Activated CD4-positive, alpha-beta T cell treated with anti-CD3 and anti-CD28 coated beads, Interleukin-2, Interleukin-6, amounts not matched to agents 100 ng/mL and 50 ng/mL, durations not matched to agents 16 hours and 8 hours (primary cell): ENCODE measurements around the gene FAM184A.
"Not testable (repeated sequence)": the region's sequence is repeated elsewhere in the genome, so short reads cannot be mapped to it uniquely, and the experiment has no call there.

Source experiments
- DNase-seq: peaks from one replicate; pipeline ENCODE4 v3.0.0-alpha.2; 2020

Gene FAM184A

DNA sequence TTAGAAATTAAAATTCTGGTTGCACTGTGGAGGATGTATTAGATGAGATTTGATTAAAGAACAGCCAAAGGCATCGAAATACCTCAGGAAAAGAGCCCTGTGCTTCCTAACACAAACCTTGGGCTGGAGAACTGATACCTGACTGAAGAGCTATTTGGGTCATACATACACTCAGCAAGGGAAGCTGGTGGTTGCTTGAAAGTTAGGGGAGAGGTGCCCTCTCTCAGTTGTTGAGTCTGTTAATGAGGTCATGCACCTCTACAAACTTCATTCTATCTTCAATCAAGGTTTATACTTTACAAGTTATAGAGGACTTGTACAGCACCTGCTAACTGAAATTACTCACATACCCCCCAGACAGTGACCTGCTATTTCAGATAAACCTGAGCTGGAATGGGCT is 25.5 kb downstream of the FAM184A start:
- peak; percentile 40 for DNase-seq

DNA sequence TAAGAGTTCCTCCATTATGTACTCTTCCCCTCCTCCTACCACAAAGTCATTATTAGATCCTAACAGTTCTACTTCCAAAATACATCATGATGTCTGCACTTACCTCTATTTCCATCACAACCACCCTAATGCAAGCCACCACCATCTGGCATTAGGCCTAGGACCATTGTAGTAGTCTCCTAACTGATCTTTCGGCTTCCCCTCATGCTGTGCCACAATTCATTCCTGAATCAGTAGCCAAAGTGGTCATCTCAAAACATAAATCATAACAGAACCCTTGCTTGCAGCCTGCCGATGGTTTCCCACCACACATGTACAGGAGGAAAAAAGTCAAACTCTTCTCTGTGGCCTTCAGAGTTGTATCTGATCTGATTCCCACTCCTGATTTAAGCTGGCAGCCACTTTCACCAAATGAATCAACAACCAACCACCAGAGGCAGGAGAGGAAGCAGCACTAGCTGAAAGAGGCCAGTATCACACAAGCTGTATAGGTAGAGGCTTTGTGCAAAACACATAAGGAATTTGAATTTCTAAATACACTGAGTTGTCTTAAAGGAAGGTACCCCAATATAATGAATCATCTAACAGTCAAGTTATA is 26.1 kb downstream of the FAM184A start:
- DNase-seq, result peak; percentile 90

DNA sequence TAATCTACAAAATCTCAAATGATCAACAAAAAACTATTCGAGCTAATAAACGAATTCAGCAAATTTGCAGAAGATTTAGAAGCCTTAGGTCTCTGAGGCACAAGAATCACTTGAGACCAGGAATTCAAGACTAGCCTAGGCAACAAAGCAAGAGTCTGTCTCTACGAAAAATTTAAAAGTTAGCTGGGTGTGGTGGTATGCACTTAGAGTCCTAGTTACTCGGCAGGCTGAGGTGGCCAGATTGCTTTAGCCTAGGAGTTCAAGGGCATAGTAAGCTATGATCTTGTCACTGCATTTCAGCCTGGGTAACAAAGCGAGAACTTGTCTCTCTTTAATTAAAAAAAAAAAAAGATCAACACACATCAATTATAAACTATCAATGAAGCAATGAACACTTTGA is 34.2 kb downstream of the FAM184A start:
- DNase-seq, result no peak

DNA sequence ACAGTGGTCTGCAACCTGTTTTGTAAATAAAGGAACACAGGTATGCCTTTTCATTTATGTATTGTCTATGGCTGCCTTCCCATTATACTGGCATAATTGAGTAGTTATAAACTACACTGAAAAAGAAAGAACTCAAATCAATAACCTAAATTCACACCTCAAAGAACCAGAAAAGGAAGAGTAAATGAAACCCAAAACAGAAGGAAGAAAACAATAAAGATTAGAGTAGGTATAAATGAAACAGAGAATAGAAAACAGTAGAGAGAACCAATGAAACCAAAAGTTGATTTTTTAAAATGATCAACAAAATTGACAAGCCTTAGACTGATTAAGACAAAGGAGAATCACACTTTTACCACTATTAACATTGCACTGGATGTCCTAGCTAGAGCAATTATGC is 34.7 kb downstream of the FAM184A start:
- DNase-seq, result no peak

DNA sequence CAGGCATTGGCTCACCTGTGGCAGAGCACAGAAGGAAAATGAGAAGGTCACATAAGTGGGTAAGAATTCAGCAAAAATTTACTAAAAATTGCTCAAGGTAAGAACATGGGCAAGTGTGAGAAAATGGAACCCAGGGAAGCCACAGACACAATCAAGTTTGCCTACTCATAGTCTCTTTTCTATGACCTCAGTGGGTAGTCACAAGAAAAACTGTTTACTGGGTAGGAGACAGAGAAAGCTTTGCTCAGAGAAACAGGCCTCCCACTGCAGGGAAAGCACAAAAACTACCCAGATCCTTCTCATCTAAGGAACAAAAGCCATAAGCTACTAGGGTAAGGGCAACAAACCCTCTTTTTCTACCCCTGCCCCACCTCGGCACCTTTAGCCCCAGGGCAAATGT is 35.2 kb downstream of the FAM184A start:
- no peak for DNase-seq

DNA sequence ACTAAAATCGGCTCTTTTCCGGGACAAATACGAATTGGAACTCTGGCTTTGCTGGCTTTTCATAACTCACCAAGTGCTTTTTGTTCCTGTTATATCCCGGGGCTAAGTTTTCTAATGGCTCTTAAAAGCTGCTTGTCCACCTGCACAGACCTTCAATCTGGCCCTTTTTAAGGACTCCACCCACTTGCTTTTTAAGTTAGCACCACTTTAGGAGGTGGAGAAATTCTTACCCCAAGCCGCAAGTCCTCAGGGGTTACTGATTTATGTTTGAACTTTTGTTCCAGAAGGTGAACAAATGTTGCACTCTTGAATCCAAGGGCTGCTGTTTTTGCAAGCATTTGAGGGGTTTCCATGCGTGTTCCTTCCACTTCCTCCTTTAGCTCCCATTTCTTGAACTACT is 37.8 kb downstream of the FAM184A start:
- DNase-seq, result no peak

DNA sequence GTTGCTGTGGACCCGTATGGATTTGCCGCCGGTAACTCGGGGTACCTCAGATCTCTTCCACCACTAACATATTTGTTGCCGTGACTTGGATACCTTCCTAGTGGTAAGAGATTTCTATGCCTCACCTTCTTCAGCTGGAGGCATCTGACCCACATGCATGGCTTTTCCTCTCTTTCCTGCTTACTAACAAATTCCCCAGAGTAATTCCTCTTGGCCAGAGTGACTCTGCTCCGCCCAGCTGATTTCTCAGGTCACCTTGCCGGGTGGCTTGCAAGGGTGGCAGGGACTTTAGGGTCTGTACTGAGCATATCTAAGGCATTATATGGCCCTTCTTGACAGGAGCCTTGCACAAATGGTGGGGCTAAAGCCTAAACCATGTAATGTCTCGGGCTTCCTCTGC is 38.2 kb downstream of the FAM184A start:
- no peak for DNase-seq

DNA sequence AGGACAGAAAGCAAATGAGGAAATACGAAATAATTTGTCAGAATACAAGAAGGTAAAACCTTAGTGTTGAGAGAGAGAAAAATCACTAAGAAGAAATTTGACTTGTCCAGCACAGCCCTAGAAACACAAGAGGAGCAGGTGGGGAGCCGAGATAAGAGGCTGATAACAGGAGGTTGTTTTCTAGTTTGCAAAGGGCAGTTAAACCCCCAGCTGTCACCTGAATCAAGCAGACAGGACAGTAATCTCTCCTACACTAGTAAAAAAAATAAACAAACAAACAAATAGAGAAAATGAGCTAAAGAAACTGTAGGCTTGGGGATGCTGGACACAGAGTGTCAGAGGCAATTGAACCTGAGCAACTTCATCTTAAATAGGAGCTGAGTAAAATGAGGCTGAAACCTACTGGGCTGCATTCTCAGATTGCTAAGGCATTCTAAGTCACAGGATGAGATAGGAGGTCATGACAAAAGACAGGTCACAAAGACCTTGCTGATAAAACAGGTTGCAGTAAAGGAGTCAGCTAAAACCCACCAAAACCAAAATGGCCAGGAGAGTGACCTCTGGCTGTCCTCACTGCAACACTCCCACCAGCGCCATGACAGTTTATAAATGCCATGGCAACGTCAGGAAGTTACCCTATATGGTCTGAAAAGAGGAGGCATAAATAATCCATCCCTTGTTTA is 40.4 kb downstream of the FAM184A start:
- DNase-seq, result no peak

DNA sequence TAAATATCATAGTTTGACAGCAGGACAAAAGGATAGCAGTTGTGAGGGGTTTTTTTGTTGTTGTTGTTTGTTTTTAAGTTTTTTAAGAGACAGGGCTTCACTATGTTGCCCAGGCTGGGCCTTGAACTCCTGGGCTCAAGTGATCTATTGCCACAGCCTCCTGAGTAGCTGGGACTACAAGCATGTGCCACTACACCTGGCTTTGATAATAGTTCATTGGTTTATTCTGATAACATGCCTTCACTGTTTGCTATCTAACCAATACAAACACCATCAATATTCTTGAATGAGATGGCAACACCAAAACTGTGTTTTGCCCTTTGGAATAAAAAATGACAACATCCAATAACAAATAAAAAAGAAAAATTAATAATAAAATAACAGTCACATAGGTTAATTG is 41.2 kb downstream of the FAM184A start:
- no peak for DNase-seq

DNA sequence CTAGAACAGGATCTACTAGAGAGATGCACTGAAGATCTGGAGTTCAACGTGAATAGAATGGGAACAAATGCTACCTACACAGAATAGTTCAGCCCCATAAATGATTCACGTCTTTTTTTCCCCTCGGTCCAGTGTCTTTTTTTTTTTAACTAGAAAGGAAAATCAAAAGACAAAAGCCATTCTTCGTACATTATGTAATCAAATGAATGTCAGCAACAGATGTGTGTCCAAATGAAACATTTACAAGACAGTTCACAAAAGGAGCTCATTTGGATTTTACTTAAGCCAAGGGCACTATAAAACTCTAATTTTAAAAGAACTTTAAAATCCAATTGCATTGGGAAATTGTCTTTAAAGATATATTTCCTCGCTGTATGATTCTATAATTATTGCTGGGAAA is 42.4 kb downstream of the FAM184A start:
- no peak for DNase-seq

DNA sequence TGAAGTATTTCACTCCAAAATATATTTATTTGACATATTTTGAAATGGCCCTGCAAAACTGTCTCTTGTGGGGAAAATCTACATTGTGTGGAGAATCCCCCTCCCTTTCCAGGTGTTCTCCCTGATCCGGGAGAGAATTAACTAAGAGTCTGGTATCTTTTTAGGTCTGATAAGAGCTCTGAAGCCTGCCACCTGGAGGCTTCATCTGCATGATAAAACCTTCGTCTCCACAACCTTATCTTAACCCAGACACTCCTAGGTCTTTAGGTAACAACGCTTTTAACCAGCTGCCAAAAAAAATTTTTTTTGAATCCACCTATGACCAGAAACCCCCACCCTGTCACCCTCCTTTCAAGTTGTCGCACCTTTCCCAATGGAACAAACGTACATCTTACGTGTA is 43.0 kb downstream of the FAM184A start:
- DNase-seq, result no peak

DNA sequence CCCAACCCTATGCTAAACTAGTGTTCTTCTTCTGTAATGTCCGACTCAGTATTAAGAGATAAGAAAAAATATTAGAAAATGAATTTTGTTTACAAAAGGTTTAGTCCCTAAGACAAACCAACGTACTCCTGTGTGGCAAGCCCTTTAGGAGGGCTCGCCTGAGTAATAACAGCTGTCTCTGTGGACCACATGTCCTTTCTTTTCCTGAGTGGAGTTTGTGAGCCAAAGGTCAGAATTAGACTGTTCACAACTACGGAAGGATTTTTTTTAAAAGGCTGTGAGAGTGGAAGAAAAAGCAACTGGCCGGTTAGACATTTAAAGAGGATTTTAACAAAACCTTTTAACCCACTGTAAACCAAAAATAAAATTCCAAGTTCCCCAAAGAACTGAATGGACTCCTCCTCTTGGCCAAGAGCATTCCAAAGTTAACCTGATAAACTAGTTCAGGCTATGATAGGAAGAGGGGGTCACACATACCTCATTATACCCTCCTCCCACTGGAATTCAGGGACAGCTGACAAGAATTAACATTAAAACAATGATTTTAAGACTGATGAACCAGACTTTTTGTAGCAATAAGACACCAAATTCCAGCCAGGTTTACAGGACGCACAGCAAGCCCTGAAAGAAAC is 43.5 kb downstream of the FAM184A start:
- DNase-seq, result no peak

DNA sequence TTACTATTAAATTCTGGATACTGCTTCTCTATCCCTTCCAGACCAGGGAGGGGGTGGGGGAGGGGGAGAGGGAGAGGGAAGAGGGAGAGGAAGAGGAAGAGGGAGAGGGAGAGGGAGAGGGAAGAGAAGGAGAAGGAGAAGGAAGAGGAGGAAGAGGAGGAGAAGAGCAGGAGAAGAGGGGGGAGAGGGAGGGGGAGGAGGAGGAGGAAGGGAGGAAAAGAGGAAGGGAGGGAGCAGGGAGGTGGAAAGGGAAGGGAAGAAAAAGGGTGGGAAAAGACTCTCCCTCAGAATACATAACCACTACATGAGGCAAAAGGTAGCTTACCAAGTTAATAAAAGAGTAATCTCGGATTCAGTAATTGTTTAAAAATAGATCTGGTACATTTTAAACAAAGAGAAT is 46.0 kb downstream of the FAM184A start:
- no peak for DNase-seq

DNA sequence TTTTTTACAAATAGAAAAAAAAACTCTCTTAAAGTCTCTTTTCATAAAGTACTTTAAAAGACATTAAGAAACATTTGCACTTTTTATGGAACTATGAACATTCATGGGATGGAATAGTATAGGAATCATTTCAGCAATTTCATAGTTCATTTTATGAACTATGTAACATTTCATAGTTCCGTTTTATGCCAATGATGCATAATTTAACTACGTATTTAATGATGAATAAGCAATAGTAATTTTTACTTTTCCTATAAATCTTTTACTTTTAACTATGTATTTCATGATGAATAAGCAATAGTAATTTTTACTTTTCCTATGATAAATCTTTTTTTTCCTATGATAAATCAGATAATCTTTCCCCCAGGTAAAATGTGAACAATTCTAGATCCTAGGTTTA is 47.7 kb downstream of the FAM184A start:
- DNase-seq, result no peak

DNA sequence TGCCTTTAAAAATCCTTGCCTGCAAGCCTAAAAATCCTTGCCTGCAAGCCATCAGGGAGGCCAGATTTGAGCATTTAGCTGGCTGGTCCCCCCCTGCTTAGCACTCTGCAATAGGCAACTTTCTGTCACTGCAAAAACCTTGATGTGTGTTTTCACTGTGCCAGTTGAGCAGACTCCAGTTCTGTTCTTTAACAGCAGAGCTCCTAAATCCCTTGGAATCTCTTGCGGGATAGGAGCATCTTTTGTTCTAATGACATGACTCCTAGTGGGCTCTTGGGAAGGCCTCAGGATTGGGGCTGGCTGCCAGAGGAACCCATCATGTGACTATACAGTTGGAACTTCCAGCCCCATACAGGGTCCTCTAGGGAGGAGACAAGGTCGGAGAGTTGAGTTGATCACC is 50.4 kb downstream of the FAM184A start:
- DNase-seq, result no peak

DNA sequence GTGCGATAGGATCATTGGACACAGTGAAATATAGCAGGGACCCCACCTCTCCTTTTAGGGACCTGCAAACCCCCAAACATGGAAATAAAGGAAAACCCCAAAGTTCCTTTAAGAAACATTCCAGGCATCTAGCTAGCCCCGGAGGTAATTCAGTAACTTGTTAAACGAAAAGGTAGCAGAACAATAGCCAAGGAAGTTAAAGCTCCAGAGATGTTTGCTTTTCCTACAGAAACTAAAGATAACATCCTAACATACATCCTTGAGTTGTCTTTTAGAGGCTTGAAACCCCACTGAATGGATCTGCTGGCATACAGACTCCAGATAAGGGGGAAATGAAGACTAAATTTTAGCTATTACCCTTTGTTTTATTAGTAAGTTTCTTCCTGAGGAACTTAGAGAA is 51.0 kb downstream of the FAM184A start:
- no peak for DNase-seq

DNA sequence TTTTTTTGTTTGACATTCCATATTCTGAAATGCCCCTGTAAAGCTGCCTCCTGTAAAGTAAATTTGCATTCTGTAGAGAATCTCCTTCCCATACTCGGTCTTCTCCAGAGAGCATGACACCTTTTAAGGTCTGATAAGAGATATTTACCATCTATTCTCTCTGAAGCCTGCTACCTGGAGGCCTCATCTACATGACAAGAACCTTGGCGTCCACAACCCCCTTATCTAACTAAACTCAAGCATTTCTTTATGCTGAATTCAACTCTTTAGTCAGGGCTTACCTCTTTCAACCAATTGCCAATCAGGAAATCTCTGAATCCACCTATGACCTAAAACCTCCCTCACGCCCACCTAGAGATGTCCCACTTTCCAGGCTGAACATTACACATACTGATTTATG is 51.6 kb downstream of the FAM184A start:
- no peak for DNase-seq

DNA sequence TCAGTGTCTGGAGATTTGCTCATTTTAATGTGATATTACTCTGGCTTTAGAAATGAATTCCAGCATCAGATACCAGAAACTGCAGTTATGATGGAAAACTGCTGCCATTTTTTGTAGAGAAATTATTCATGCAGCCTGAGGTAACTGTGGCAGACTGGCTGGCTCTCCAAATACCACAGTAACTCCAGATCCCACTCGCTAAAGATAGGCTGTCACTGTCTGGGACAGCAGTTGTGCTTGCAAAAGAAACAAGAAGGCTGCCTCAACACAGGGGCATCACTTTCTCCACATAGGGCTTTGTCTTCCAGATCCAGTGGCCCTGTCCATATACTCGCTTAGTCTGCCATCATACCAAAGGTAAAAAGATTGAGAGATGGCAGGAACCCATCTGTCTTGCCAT is 52.7 kb downstream of the FAM184A start:
- no peak for DNase-seq

DNA sequence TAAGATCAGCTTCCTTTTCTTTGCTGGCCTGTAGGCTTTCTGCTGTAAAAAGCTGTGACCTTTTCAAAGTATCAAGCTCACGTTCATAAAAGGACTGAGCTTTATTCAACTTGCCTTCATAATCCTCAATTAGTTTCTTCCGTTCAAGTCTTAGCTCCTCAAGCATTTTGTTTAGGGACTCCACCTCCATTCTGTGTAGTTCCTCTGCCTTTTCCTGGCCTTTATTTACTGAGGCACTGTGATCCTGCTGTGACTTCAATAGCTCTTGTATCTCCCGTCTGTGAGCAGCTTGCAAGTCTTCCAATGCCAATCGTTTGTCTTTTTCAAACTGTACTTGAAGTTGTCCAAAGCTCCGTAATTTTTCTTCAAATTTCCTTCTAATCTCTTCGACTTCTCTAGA is 54.4 kb downstream of the FAM184A start:
- no peak for DNase-seq

DNA sequence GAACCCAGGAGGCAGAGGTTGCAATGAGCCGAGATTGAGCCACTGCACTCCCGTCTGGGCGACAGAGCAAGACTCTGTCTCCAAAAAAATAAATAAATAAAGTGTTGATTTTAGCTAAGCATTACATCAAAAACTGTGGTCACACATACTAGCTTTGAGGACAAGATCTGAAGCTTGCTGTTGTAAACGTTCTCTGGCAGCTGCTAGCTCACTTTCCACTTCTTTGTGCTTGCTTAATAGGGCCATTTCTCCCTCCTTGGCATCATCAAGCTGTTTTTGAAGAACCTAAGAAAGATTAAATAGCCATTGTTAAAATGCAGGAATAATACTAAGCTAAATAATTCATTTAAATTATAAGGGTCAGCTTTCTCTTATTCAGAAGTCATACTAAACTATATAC is 55.7 kb downstream of the FAM184A start:
- no peak for DNase-seq

DNA sequence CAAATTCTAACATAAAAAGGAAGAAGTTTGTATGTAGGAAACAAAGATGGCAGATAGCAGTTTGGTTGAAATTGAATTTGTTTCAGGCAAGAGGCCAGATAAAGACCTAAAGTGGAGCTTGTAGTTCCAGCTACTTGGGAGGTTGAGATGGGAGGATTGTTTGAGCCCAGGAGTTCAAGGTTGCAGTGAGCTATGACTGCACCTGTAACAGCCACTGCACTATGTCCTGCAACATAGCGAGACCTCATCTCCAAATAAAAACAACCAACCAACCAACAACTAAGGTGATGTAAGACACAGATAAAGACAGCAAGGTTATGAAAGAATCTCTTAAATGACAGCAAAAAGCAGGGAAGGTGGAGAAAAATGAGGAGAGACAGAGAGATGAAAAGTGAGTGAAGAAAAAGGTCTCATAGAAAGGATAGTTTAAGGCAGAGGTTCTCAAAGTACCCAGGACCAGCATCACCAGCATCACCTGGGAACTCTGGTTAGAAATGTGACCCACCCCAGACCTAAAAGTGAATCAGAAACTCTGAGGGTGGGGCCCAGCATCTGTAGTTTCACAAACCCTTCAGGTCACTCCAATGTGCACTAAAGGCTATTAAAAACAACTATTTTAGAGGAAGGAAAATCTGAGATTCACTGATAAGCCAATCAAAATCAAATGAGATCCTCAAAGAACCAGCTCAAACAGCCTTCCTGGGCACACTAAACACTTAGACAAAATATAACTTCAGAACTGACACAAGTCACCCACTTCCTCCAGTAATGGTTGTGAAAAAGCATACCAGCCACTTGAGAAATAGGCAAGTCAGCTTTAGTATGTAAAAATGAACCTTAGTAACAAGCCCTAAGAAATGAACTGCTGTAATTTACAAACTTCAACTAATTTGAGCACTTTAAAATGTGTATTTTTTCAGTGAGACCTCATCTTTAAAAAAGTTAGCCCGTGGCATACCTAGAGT is 57.6 kb downstream of the FAM184A start:
- peak; percentile 11 for DNase-seq

DNA sequence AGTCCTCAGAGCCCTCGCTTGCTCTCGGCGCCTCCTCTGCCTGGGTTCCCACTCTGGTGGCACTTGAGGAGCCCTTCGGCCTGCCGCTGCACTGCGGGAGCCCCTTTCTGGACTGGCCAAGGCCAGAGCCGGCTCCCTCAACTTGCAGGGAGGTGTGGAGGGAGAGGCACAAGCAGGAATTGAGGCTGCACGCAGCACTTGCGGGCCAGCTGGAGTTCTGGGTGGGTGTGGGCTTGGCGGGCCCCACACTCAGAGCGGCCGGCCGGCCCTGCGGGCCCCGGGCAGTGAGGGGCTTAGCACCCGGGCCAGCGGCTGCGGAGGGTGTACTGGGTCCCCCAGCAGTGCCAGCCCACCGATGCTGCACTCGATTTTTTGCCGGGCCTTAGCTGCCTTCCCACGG is 63.3 kb downstream of the FAM184A start:
- DNase-seq, result not testable (repeated sequence)

DNA sequence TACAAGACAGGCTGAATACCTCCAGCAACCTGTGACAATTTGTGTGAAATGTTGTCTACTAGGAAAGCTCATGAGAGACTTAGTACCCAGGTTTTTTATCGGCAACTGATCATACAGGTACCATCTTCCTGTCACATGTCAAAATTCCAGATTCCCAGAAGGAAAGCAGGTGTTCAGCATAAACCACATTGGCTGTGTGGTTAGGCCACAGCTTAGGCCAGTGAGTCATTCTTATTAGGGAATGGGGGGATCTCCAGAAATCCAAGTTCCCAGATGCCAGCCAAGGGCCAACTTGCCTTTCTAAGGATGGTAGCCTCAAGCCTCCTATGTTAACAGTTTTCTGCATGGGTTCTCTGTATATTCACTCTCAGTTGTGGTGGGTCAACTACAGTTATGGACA is 65.9 kb downstream of the FAM184A start:
- no peak for DNase-seq

DNA sequence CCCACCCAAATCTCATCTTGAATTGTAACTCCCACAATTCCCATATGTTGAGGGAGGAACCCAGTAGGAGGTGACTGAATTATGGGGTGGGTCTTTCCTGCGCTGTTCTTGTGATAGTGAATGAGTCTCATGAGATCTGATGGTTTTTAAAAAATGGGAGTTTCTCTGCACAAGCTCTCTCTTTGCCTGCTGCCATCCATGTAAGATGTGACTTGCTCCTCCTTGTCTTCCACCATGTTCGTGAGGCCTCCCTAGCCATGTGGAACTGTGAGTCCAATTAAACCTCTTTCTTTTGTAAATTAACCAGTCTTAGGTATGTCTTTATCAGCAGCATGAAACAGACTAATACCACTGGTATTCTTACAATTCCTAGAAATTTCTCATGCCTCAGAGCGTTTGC is 69.2 kb downstream of the FAM184A start:
- DNase-seq, result not testable (repeated sequence)
